Neural progenitor cell (in vitro differentiated cells): ENCODE measurements around the gene SUSD6. TPM values are rescaled to one million over a fixed set of nuclear protein-coding genes. Genes with fewer than 3 reads are reported as not detected.
A peak's percentile ranks its signal among the peaks of the same experiment; 100 is the strongest.

ENCODE experiments used
- DNase-seq: peaks from one replicate; pipeline ENCODE4 v3.0.0-alpha.2; 2016; ENCODE audit warnings: low spot score
- H2AFZ ChIP-seq: fragments of 200-600 bp; sonication (generic); replicated peaks from 2 replicates; pipeline ENCODE4 v1.6.1; 2016; ENCODE audit warnings: antibody characterized with exemption
- H3F3A ChIP-seq: fragments of 200-600 bp; sonication (generic); 2 replicates; pipeline ENCODE4 v1.6.1; 2016; ENCODE audit warnings: antibody characterized with exemption, low read depth
- H3K27ac ChIP-seq: fragments of 200-600 bp; sonication (generic); 2 replicates; pipeline ENCODE4 v1.5.1; 2016; ENCODE audit warnings: mild to moderate bottlenecking
- H3K27me3 ChIP-seq: fragments of 200-600 bp; sonication (generic); 2 replicates; pipeline ENCODE4 v1.6.1; 2016; ENCODE audit warnings: mild to moderate bottlenecking, moderate library complexity
- H3K36me3 ChIP-seq: fragments of 200-600 bp; sonication (generic); 2 replicates; pipeline ENCODE4 v1.5.1; 2016
- H3K4me1 ChIP-seq: fragments of 200-600 bp; sonication (generic); 2 replicates; pipeline ENCODE4 v1.6.1; 2016; ENCODE audit warnings: mixed run types
- H3K4me2 ChIP-seq: fragments of 200-600 bp; sonication (generic); 2 replicates; pipeline ENCODE4 v1.6.1; 2016
- H3K4me3 ChIP-seq: fragments of 200-600 bp; sonication (generic); 2 replicates; pipeline ENCODE4 v1.5.1; 2016
- H3K79me2 ChIP-seq: fragments of 200-600 bp; sonication (generic); 2 replicates; pipeline ENCODE4 v1.6.1; 2016; ENCODE audit warnings: low read depth
- H3K9ac ChIP-seq: fragments of 200-600 bp; sonication (generic); 2 replicates; pipeline ENCODE4 v1.6.1; 2016
- H3K9me3 ChIP-seq: fragments of 200-600 bp; sonication (generic); 2 replicates; pipeline ENCODE4 v1.5.1; 2016; ENCODE audit warnings: low read depth
- H4K20me1 ChIP-seq: fragments of 200-600 bp; sonication (generic); 2 replicates; pipeline ENCODE4 v1.6.1; 2016; ENCODE audit warnings: low read depth
- H3K27ac Mint-ChIP-seq: 3 replicates; pipeline ENCODE4 v1.8.0; 2021; ENCODE audit warnings: mixed read lengths
- H3K27me3 Mint-ChIP-seq: 2 replicates; pipeline ENCODE4 v1.8.0; 2022; ENCODE audit warnings: low read depth, mild to moderate bottlenecking, inconsistent platforms, moderate library complexity, mixed read lengths; ENCODE audit not compliant: insufficient read depth
- H3K36me3 Mint-ChIP-seq: 3 replicates; pipeline ENCODE4 v1.8.0; 2021; ENCODE audit warnings: mixed read lengths
- H3K4me1 Mint-ChIP-seq: 3 replicates; pipeline ENCODE4 v1.8.0; 2021; ENCODE audit warnings: mixed read lengths
- H3K4me3 Mint-ChIP-seq: 3 replicates; pipeline ENCODE4 v1.8.0; 2021; ENCODE audit warnings: mild to moderate bottlenecking, moderate library complexity, mixed read lengths
- H3K9me3 Mint-ChIP-seq: 3 replicates; pipeline ENCODE4 v1.8.0; 2020; ENCODE audit warnings: mixed read lengths
- CTCF ChIP-seq: fragments of 200-600 bp; sonication (generic); IDR thresholded peaks from 2 replicates; pipeline ENCODE4 v1.5.1; 2017; ENCODE audit warnings: antibody characterized with exemption, mild to moderate bottlenecking
- EZH2 ChIP-seq: fragments of 200-600 bp; sonication (generic); IDR thresholded peaks from 2 replicates; pipeline ENCODE4 v1.6.1; 2017; ENCODE audit warnings: antibody characterized with exemption, mild to moderate bottlenecking, moderate library complexity
- EZH2phosphoT487 ChIP-seq: fragments of 200-600 bp; sonication (generic); IDR thresholded peaks from 2 replicates; pipeline ENCODE4 v1.6.1; 2017; ENCODE audit warnings: antibody characterized with exemption
- total RNA-seq: library from RNA; depleted of rRNA; stranded (reverse); fragments of >200 nt; gene quantifications from 2 replicates; pipeline ENCODE4 v1.2.3, GENCODE V29; 2015; ENCODE audit warnings: low replicate concordance

The SUSD6 gene
- total RNA-seq, 1 donor from 2014 or later, result 6.3 TPM

GRCh38 chr14:69712599-69713088 is 101.2 kb downstream of the SUSD6 start:
- H3K4me2 ChIP-seq, result peak overlapping the region; percentile 65

GRCh38 chr14:69713209-69713781 is 101.9 kb downstream of the SUSD6 start:
- Mint-ChIP-seq H3K27ac (peak overlapping the region; percentile 86), H3K36me3 (no peaks in the 10 kb centered on the region), H3K4me1 (peaks cover 68% of the 10 kb centered on the region), H3K4me3 (peak overlapping the region; percentile 7), H3K27me3 (peaks cover 8% of the 10 kb centered on the region), H3K9me3 (no peaks in the 10 kb centered on the region)
- TF ChIP-seq EZH2, result no peak
- no peak for TF ChIP-seq CTCF
- no peak for TF ChIP-seq EZH2phosphoT487
- Histone ChIP-seq H2AFZ (no peak overlapping the region), H3K9ac (no peak overlapping the region), H3K27ac (peak overlapping the region; percentile 91), H3K36me3 (no peaks in the 10 kb centered on the region), H3F3A (peaks cover 49% of the 10 kb centered on the region), H3K9me3 (no peaks in the 10 kb centered on the region), H3K27me3 (no peaks in the 10 kb centered on the region), H3K4me2 (peak overlapping the region; percentile 65), H3K4me3 (no peak overlapping the region), H3K79me2 (no peaks in the 10 kb centered on the region), H4K20me1 (no peaks in the 10 kb centered on the region), H3K4me1 (peaks cover 68% of the 10 kb centered on the region)
- DNase-seq, result peak; percentile 75

More at GRCh38 chr14:69712599-69713088, 101.2 kb downstream of the SUSD6 start:
- Mint-ChIP-seq H3K4me1 (peaks cover 68% of the 10 kb centered on the region), H3K9me3 (no peaks in the 10 kb centered on the region), H3K4me3 (peak overlapping the region; percentile 7), H3K27ac (peak overlapping the region; percentile 86), H3K27me3 (peaks cover 6% of the 10 kb centered on the region), H3K36me3 (no peaks in the 10 kb centered on the region)
- no peaks in the 10 kb centered on the region for H3K36me3 ChIP-seq
- TF ChIP-seq CTCF (no peak), EZH2 (no peak), EZH2phosphoT487 (no peak)
- peak overlapping the region; percentile 91 for H3K27ac ChIP-seq
- H4K20me1 ChIP-seq, result no peaks in the 10 kb centered on the region
- peaks cover 49% of the 10 kb centered on the region for H3F3A ChIP-seq
- peak; percentile 43 for DNase-seq
- peaks cover 69% of the 10 kb centered on the region for H3K4me1 ChIP-seq
- H3K27me3 ChIP-seq, result no peaks in the 10 kb centered on the region
- H3K9me3 ChIP-seq, result no peaks in the 10 kb centered on the region
- H2AFZ ChIP-seq, result no peak overlapping the region
- H3K79me2 ChIP-seq, result no peaks in the 10 kb centered on the region
- no peak overlapping the region for H3K9ac ChIP-seq
- peak overlapping the region; percentile 5 for H3K4me3 ChIP-seq

- no peak overlapping the region for H3K9ac ChIP-seq
- no peaks in the 10 kb centered on the region for H3K36me3 ChIP-seq
- Mint-ChIP-seq H3K4me3 (peak overlapping the region; percentile 9), H3K4me1 (peaks cover 63% of the 10 kb centered on the region), H3K9me3 (no peaks in the 10 kb centered on the region), H3K27me3 (peaks cover 8% of the 10 kb centered on the region), H3K36me3 (no peaks in the 10 kb centered on the region), H3K27ac (no peak overlapping the region)
- no peaks in the 10 kb centered on the region for H3K27me3 ChIP-seq
- peak overlapping the region; percentile 91 for H3K27ac ChIP-seq
- no peaks in the 10 kb centered on the region for H3K79me2 ChIP-seq
- peaks cover 61% of the 10 kb centered on the region for H3K4me1 ChIP-seq
- H4K20me1 ChIP-seq, result no peaks in the 10 kb centered on the region
- no peak overlapping the region for H3K4me3 ChIP-seq
- peak overlapping the region; percentile 65 for H3K4me2 ChIP-seq
- no peak overlapping the region for H2AFZ ChIP-seq
- H3F3A ChIP-seq, result peaks cover 41% of the 10 kb centered on the region
- peak; percentile 41 for DNase-seq
- TF ChIP-seq EZH2phosphoT487, result no peak
- TF ChIP-seq EZH2, result no peak
- no peak for TF ChIP-seq CTCF
- no peaks in the 10 kb centered on the region for H3K9me3 ChIP-seq
Observed at GRCh38 chr14:69713993-69714679, 102.7 kb downstream of the SUSD6 start.
